Psoas muscle (tissue), 8 donors: Measurements from ENCODE around the gene SEMA6D. TPM values are rescaled to one million over a fixed set of nuclear protein-coding genes. Genes with fewer than 3 reads are reported as not detected.

Experiments used
- ATAC-seq, 4 donors: fragments of 200-7000 bp; cut with Tn5 transposase; one replicate each; pipeline ENCODE4 v1.9.1; 2020; ENCODE audit warnings: moderate library complexity in 3 of 4, mild to moderate bottlenecking in 2 of 4
- DNase-seq, 2 donors: peaks; one replicate each; pipeline ENCODE4 v3.0.0-alpha.2; 2020
- H3K27ac ChIP-seq: fragments of 200-600 bp; one replicate; pipeline ENCODE4 v1.8.0; 2022
- H3K27me3 ChIP-seq, 3 donors: fragments of 200-600 bp in 1 of 3; one replicate each; pipeline versions ENCODE4 v1.6.1 to v1.8.0; 2013 to 2022; ENCODE audit warnings: low read length in 2 of 3, mild to moderate bottlenecking in 2 of 3, moderate library complexity in 1 of 3; ENCODE audit not compliant: insufficient read depth in 3 of 3
- H3K36me3 ChIP-seq, 2 donors: fragments of 200-600 bp in 1 of 2; one replicate each; pipeline versions ENCODE4 v1.6.1 to v1.8.0; 2013 to 2022; ENCODE audit warnings: low read depth in 1 of 2, mild to moderate bottlenecking in 1 of 2, moderate library complexity in 1 of 2; ENCODE audit not compliant: insufficient read depth in 1 of 2
- H3K4me1 ChIP-seq: fragments of 200-600 bp; one replicate; pipeline ENCODE4 v1.8.0; 2022
- H3K4me3 ChIP-seq: fragments of 200-600 bp; one replicate; pipeline ENCODE4 v1.8.0; 2022; ENCODE audit warnings: mild to moderate bottlenecking
- H3K9me3 ChIP-seq: fragments of 200-600 bp; one replicate; pipeline ENCODE4 v1.8.0; 2022
- CTCF ChIP-seq: fragments of 200-600 bp; IDR thresholded peaks from one replicate; pipeline ENCODE4 v1.8.0; 2022; ENCODE audit warnings: antibody characterized with exemption
- WGBS, 3 donors: extraction: QIAGEN DNeasy Blood & Tissue Kit; methylation state at CpG; one replicate each; pipeline versions ENCODE4 v1.1.6 to v1.1.7; 2013; 5-methylcytosine and 5-hydroxymethylcytosine counted together
- intact Hi-C, 2 donors: fragments of 100-400 bp; cut with DNase I; formaldehyde crosslinking; loops; one replicate each; pipeline versions ENCODE4 v1.11.0 to v1.14.2; 2022
- polyA plus RNA-seq, 3 donors: library from polyadenylated mRNA; stranded (reverse); fragments of 200-250 nt; gene quantifications; one replicate each; pipeline ENCODE4 v1.2.3, GENCODE V29; 2013
- total RNA-seq, 4 donors: library from RNA; stranded (reverse); fragmentation: NEBNext Ultra II Directional in 2 of 4; extraction: Animal tissue kit (Norgen Biotek cat#: 25700) in 2 of 4; gene quantifications; one replicate each; pipeline versions ENCODE4 v1.2.1 to v1.2.4, GENCODE V29; 2021 to 2023
- donor health status: healthy with polysubstance abuse.
- donor health status: DM: no; HTN: no; CAD: no; lungs with moderate emphysema.
- donor health status: Bipolar disorder and iron deficiency.
- donor health status: healthy.
- donor health status: DM: yes; HTN: yes; CAD: no.
- donor health status: DM: no; HTN: no; CAD: no.
- donor health status: DM: no; HTN: no; CAD: no.
- donor health status: DM: yes; HTN: yes; CAD: no.

The SEMA6D gene
- total and polyA plus RNA-seq, 7 donors, result 1.1 to 7.4 (median 3.6) TPM

GRCh38 chr15:47685141-47685870 lies 32.0 kb upstream of the SEMA6D start:
- DNase-seq (no peak), ATAC-seq (no peak)
- H3K4me1 ChIP-seq, result no peaks in the 10 kb centered on the region
- no peaks in the 10 kb centered on the region for H3K9me3 ChIP-seq
- H3K36me3 ChIP-seq, result no peaks in the 10 kb centered on the region
- no peak overlapping the region for H3K4me3 ChIP-seq
- 79 to 80% (median 79%) methylated on average over 3 of the region's 3 CpGs for WGBS, 3 donors
- no peak for TF ChIP-seq CTCF
- no peak overlapping the region for H3K27ac ChIP-seq
- intact Hi-C loops, result no loop called here
- no peaks in the 10 kb centered on the region for H3K27me3 ChIP-seq

DNA sequence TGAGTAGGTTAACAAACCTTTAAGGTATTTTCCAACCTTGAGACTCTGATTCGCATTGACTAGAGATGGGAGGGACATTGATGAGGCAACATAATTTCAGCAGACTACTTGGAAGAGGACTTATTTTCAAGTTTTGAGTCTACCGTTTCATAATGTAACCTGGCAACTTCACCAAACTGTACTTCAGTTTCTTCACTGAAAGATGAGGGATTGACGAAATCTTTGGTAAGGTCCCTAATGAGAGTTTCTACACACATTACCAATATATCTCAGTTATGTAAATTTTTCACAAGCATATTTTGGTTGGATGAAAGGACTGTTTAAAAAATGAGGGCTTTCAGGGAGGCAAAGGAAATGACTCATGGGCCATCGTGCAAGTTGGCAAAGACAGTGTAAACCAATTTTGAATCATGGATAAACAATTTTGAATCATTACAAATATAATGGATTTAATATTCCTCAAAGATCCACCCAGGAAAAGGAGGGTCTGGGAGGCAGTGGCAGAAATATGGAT lies 28.7 kb upstream of the SEMA6D start:
- H3K4me3 ChIP-seq, result no peak overlapping the region
- no peaks in the 10 kb centered on the region for H3K36me3 ChIP-seq
- no peak overlapping the region for H3K27ac ChIP-seq
- 63 to 81% (median 65%) methylated on average over 4 of the region's 4 CpGs for WGBS, 3 donors
- H3K27me3 ChIP-seq, result no peaks in the 10 kb centered on the region
- no peak for ATAC-seq
- H3K4me1 ChIP-seq, result no peaks in the 10 kb centered on the region
- no peak for DNase-seq
- H3K9me3 ChIP-seq, result no peaks in the 10 kb centered on the region
- intact Hi-C loops, result no loop called here
- TF ChIP-seq CTCF, result no peak

DNA sequence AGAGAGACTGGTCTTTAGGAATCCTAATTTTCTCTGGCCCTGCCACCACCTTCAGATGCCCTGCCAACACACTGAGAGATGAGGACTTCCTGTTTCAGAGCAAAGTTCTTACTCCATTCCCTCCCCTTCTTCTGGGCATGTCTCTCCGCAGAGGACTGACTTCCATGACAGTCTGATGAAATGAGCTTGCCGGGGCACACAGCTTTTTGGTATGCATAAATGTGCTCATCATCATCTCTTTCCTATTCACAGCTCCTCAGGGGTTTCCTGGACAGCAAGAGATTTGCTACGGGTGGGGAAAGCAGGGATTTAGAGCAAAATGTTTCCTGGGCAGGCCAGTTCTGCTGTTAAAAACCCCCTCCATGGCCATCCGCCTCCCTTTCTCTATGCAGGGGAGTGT lies 27.6 kb upstream of the SEMA6D start:
- Histone ChIP-seq H3K4me3 (no peak overlapping the region), H3K27ac (no peak overlapping the region), H3K36me3 (no peaks in the 10 kb centered on the region), H3K4me1 (no peaks in the 10 kb centered on the region), H3K27me3 (no peaks in the 10 kb centered on the region), H3K9me3 (no peaks in the 10 kb centered on the region)
- intact Hi-C loops, result no loop called here
- 67 to 69% (median 68%) methylated on average over 4 of the region's 4 CpGs for WGBS, 3 donors
- no peak for DNase-seq
- no peak for ATAC-seq
- TF ChIP-seq CTCF, result no peak

DNA sequence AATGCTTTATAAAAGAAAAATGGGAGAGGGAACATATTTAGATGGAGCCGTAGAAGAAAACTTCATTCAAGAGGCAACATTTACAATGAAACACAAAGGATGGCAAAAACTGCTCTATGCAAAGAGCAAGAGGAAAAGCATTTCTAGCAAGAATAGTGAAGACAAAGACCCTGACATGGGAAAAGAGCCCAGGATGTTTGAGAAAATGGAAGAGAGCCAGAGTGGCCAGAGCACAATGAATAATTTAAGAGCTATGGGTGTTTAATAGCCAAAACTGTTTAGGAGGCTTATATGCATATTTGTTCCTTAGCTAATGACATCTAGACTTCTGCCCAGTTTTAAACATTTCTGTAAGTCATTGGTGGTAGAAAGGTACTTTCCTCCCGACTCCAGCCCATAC lies 25.4 kb upstream of the SEMA6D start:
- 64 to 81% (median 77%) methylated on average over 2 of the region's 2 CpGs for WGBS, 3 donors
- no peaks in the 10 kb centered on the region for H3K9me3 ChIP-seq
- intact Hi-C loops, result no loop called here
- no peak for TF ChIP-seq CTCF
- no peaks in the 10 kb centered on the region for H3K36me3 ChIP-seq
- DNase-seq (no peak), ATAC-seq (no peak)
- no peaks in the 10 kb centered on the region for H3K4me1 ChIP-seq
- no peak overlapping the region for H3K4me3 ChIP-seq
- no peak overlapping the region for H3K27ac ChIP-seq
- H3K27me3 ChIP-seq, result no peaks in the 10 kb centered on the region

GRCh38 chr15:47696351-47696750 lies 21.0 kb upstream of the SEMA6D start:
- ATAC-seq (no peak), DNase-seq (no peak)
- Histone ChIP-seq H3K9me3 (no peaks in the 10 kb centered on the region), H3K27me3 (no peaks in the 10 kb centered on the region), H3K4me1 (no peaks in the 10 kb centered on the region), H3K27ac (no peak overlapping the region), H3K36me3 (no peaks in the 10 kb centered on the region), H3K4me3 (no peak overlapping the region)
- 77 to 94% (median 84%) methylated on average over 2 of the region's 2 CpGs for WGBS, 3 donors
- TF ChIP-seq CTCF, result no peak
- intact Hi-C loops, result no loop called here
